Stimulated activated CD8-positive, alpha-beta memory T cell treated with anti-CD3 and anti-CD28 coated beads, Interleukin-7, amount 100 ng/mL, for 4 hours (primary cell): ENCODE data around the gene TRIM51.
"Not testable (repeated sequence)": the region's sequence is repeated elsewhere in the genome, so short reads cannot be mapped to it uniquely, and the experiment has no call there.

Experiments used
- DNase-seq, 2 donors: peaks; one replicate each; pipeline ENCODE4 v3.0.0-alpha.2; 2020; ENCODE audit warnings: low read depth in 2 of 2

Gene TRIM51

GRCh38 chr11:55882997-55883396 is at the start of gene TRIM51:
Gene TRIM51 (plus strand): TSS chr11:55883297. CDS start chr11:55885429, 2,132 bp downstream.
- not testable (repeated sequence) for DNase-seq

GRCh38 chr11:55838452-55838851 is 44.6 kb upstream of the TRIM51 start, which contains the start of gene OR5D16:
Gene OR5D16 (plus strand): TSS chr11:55838752. CDS start chr11:55838752, 0 bp downstream.
- no peak for DNase-seq

GRCh38 chr11:55847453-55847852 is 35.6 kb upstream of the TRIM51 start:
- no peak for DNase-seq

- no peak for DNase-seq
These were observed 34.1 kb upstream of the TRIM51 start for GRCh38 chr11:55849037-55849436.

- DNase-seq: no peak
These were observed 31.0 kb upstream of the TRIM51 start for GRCh38 chr11:55852141-55852540.

- DNase-seq: no peak
These were observed 28.4 kb upstream of the TRIM51 start for GRCh38 chr11:55854704-55855103.

GRCh38 chr11:55867354-55867753 is 15.7 kb upstream of the TRIM51 start:
- DNase-seq: not testable (repeated sequence)

GRCh38 chr11:55872731-55873130 is 10.4 kb upstream of the TRIM51 start:
- not testable (repeated sequence) for DNase-seq

GRCh38 chr11:55873146-55873545 is 10.0 kb upstream of the TRIM51 start:
- DNase-seq: not testable (repeated sequence)

GRCh38 chr11:55884995-55885394 is 1.9 kb downstream of the TRIM51 start:
- not testable (repeated sequence) for DNase-seq

- DNase-seq: not testable (repeated sequence)
These were observed 2.4 kb downstream of the TRIM51 start for GRCh38 chr11:55885481-55885880.

- no peak for DNase-seq
These were observed 12.1 kb downstream of the TRIM51 start for GRCh38 chr11:55895216-55895615.

- DNase-seq: no peak
These were observed 19.2 kb downstream of the TRIM51 start for GRCh38 chr11:55902308-55902707.

GRCh38 chr11:55914482-55914881 is 31.4 kb downstream of the TRIM51 start, which contains the start of gene OR5W2:
Gene OR5W2 (minus strand): TSS chr11:55914582. CDS start chr11:55914582, 0 bp downstream.
- DNase-seq: no peak

- DNase-seq: no peak
These were observed 37.4 kb downstream of the TRIM51 start for GRCh38 chr11:55920537-55920936.

- no peak for DNase-seq
These were observed 53.2 kb downstream of the TRIM51 start, which contains the start of gene OR5I1 for GRCh38 chr11:55936300-55936699. Gene OR5I1 (minus strand): TSS chr11:55936400. CDS start chr11:55936400, 0 bp downstream.
